SK-N-SH (cell line): ENCODE measurements around the gene KCNQ5.

ENCODE experiments used
- CTCF ChIP-seq: fragments of 200-600 bp; sonication (generic); IDR thresholded peaks from 2 replicates; pipeline ENCODE4 v1.6.1; 2017; ENCODE audit warnings: antibody characterized with exemption, mild to moderate bottlenecking, moderate library complexity
- EP300 ChIP-seq, 2 experiments: IDR thresholded peaks; 2 replicates each; pipeline versions ENCODE4 v1.4.0 to v1.6.1; 2012; ENCODE audit warnings: borderline replicate concordance in 1 of 2, low read depth in 1 of 2, low read length in 1 of 2

- TF ChIP-seq CTCF, result no peak
- TF ChIP-seq EP300 (IDR thresholded peaks at IDR 0.05; ENCODE audit: borderline replicate concordance in 1 of 2, low read depth in 1 of 2, low read length in 1 of 2), result no peak
These were observed 1.9 kb downstream of the KCNQ5 start for GRCh38 chr6:72623808-72624207.
